DOHH2 (cell line): ENCODE data around the gene SLC28A3.

Source experiments
- EZH2phosphoT487 ChIP-seq: fragments of 200-600 bp; sonication (generic); IDR thresholded peaks from 2 replicates; pipeline ENCODE4 v1.6.1; 2017; ENCODE audit warnings: borderline replicate concordance, mild to moderate bottlenecking, antibody characterized with exemption, low read length, moderate library complexity, mixed read lengths
- TF ChIP-seq, protein P1 (sequence below): fragments of 200-600 bp; sonication (generic); IDR thresholded peaks from one replicate; pipeline ENCODE4 v1.5.1; 2014; ENCODE audit warnings: antibody characterized with exemption, mild to moderate bottlenecking, low read depth, low read length; ENCODE audit not compliant: poor library complexity, severe bottlenecking

DNA sequence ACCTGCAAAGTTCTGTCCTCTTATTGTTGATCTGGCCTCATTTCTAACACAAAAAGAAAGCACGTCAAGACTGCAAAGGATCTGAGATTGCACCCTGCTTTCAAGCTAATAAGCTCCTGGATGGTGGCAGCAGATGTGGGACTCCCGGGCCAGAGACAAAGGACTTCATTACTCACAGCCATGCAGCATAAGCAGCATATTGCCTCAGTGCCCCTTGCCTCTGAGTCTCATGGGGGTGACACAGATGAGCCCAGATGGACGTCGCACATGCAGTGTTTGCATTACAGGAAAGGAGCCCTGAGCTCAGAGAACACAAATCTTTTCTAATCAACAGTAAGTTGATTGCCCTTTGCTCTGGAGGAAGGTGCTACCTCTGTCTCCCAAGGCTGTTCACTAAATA, 105.0 kb downstream of the SLC28A3 start:
- TF ChIP-seq, protein P1, sequence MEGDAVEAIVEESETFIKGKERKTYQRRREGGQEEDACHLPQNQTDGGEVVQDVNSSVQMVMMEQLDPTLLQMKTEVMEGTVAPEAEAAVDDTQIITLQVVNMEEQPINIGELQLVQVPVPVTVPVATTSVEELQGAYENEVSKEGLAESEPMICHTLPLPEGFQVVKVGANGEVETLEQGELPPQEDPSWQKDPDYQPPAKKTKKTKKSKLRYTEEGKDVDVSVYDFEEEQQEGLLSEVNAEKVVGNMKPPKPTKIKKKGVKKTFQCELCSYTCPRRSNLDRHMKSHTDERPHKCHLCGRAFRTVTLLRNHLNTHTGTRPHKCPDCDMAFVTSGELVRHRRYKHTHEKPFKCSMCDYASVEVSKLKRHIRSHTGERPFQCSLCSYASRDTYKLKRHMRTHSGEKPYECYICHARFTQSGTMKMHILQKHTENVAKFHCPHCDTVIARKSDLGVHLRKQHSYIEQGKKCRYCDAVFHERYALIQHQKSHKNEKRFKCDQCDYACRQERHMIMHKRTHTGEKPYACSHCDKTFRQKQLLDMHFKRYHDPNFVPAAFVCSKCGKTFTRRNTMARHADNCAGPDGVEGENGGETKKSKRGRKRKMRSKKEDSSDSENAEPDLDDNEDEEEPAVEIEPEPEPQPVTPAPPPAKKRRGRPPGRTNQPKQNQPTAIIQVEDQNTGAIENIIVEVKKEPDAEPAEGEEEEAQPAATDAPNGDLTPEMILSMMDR: no peak
- no peak for TF ChIP-seq EZH2phosphoT487
